Raji (cell line): ENCODE measurements around the gene MMP24.

Source experiments
- POLR2A ChIP-seq: IDR thresholded peaks from 2 replicates; pipeline ENCODE4 v1.6.1; 2011; ENCODE audit warnings: low read depth, low read length, control low read depth; ENCODE audit not compliant: insufficient read depth

The MMP24 gene

GRCh38 chr20:35215066-35215956, 11.2 kb upstream of the MMP24 start:
- no peak for TF ChIP-seq POLR2A

GRCh38 chr20:35216541-35216940, 9.9 kb upstream of the MMP24 start:
- no peak for TF ChIP-seq POLR2A

GRCh38 chr20:35223941-35224340, 2.5 kb upstream of the MMP24 start:
- TF ChIP-seq POLR2A = no peak

- TF ChIP-seq POLR2A = no peak
These were observed 2.0 kb upstream of the MMP24 start for GRCh38 chr20:35224536-35224935.

- TF ChIP-seq POLR2A = no peak
These were observed 968 bp upstream of the MMP24 start for GRCh38 chr20:35225319-35226125.

- no peak for TF ChIP-seq POLR2A
These were observed 593 bp downstream of the MMP24 start for GRCh38 chr20:35226884-35227681.

- no peak for TF ChIP-seq POLR2A
These were observed 6.1 kb downstream of the MMP24 start for GRCh38 chr20:35232575-35232974.

GRCh38 chr20:35235881-35236280, 9.4 kb downstream of the MMP24 start:
- no peak for TF ChIP-seq POLR2A

- no peak for TF ChIP-seq POLR2A
These were observed 11.0 kb downstream of the MMP24 start for GRCh38 chr20:35237486-35237885.

- no peak for TF ChIP-seq POLR2A
These were observed 11.7 kb downstream of the MMP24 start for GRCh38 chr20:35238170-35238569.

GRCh38 chr20:35238735-35239134, 12.2 kb downstream of the MMP24 start:
- TF ChIP-seq POLR2A = no peak

GRCh38 chr20:35240083-35240810, 13.8 kb downstream of the MMP24 start:
- TF ChIP-seq POLR2A = no peak

- no peak for TF ChIP-seq POLR2A
These were observed 14.4 kb downstream of the MMP24 start for GRCh38 chr20:35240811-35241293.

GRCh38 chr20:35243317-35243716, 16.8 kb downstream of the MMP24 start:
- no peak for TF ChIP-seq POLR2A
